Measurements from ENCODE around the gene PTPRA. TPM values are rescaled to one million over a fixed set of nuclear protein-coding genes. Genes with fewer than 3 reads are reported as not detected.

Gene PTPRA
- total and polyA plus RNA-seq, 11 donors: 6.1 to 43.4 (median 24.9) TPM

DNA sequence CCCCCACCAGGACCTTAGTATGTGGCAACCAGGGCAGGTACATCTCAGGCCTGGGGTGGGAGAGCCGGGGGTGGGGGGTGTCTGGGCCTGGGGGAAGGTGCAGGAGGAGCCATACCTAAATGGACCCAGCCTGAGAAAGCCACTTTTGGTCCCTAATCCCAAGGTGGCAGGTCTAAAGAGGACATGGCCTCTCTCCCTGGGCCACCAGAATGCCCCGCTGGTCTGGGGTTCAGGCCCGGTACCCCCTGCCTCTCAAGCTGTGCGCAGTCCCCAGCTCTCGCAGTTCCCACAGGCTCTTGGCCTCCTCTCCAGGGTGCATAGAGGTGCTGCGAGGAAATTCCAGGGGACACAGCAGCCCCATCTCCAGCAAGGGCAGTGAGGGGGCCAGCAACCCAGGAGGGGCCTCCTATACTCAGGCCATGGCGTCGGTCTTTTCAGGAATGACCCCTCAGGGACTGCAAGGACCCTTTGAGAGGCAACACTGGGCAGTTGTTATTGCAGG, 212.3 kb downstream of the PTPRA start:
- H3K4me1 ChIP-seq: peaks cover 0 to 21% (median 10%) of the 10 kb centered on the region in 12 donors
- no peaks in the 10 kb centered on the region for H3K9me3 ChIP-seq
- H3K4me3 ChIP-seq: no peak overlapping the region
- H3K27me3 ChIP-seq: peaks cover 3 to 54% (median 14%) of the 10 kb centered on the region in 9 donors
- no peak for TF ChIP-seq POLR2A (IDR thresholded peaks at IDR 0.05)
- TF ChIP-seq, protein P1, sequence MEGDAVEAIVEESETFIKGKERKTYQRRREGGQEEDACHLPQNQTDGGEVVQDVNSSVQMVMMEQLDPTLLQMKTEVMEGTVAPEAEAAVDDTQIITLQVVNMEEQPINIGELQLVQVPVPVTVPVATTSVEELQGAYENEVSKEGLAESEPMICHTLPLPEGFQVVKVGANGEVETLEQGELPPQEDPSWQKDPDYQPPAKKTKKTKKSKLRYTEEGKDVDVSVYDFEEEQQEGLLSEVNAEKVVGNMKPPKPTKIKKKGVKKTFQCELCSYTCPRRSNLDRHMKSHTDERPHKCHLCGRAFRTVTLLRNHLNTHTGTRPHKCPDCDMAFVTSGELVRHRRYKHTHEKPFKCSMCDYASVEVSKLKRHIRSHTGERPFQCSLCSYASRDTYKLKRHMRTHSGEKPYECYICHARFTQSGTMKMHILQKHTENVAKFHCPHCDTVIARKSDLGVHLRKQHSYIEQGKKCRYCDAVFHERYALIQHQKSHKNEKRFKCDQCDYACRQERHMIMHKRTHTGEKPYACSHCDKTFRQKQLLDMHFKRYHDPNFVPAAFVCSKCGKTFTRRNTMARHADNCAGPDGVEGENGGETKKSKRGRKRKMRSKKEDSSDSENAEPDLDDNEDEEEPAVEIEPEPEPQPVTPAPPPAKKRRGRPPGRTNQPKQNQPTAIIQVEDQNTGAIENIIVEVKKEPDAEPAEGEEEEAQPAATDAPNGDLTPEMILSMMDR (IDR thresholded peaks at IDR 0.05): no peak
- peak in 1 of 5 donors; percentile 26 for DNase-seq
- 90 to 96% (median 95%) methylated on average over 7 to 8 of the region's 8 CpGs for WGBS, 4 donors
- H3K27ac ChIP-seq: no peak overlapping the region
- ATAC-seq: no peak
- no peaks in the 10 kb centered on the region for H3K36me3 ChIP-seq
- intact Hi-C loops (cut with DNase I): no loop called here

DNA sequence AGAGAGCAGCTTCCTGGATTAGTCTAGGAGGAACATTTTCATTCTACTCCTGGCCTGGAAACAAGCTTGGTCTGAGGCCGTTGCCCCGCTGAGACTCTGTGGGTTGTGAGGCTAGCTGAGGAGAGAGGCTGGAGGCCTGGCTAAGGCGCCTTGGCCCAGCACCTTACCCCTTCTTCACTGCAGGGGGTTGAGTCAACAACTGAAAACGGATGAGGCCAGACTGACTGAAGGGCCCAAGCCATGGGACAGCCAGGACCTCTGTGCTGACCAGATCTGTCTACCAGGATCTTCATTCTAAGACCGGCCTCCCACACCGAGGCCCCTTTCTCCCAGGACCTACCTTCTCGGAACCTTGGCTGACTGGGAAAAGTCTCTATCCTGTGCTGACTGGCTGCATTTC, 214.8 kb downstream of the PTPRA start:
- Histone ChIP-seq H3K9me3 (no peaks in the 10 kb centered on the region), H3K27me3 (peaks cover 4 to 54% (median 17%) of the 10 kb centered on the region in 9 donors), H3K4me3 (no peak overlapping the region), H3K27ac (no peak overlapping the region), H3K36me3 (no peaks in the 10 kb centered on the region), H3K4me1 (peaks cover 0 to 14% (median 1%) of the 10 kb centered on the region in 12 donors)
- intact Hi-C loops (cut with DNase I): no loop called here
- WGBS, 4 donors: 83 to 88% (median 85%) methylated on average over 6 to 7 of the region's 7 CpGs
- TF ChIP-seq, protein P1 (IDR thresholded peaks at IDR 0.05): no peak
- no peak for TF ChIP-seq POLR2A (IDR thresholded peaks at IDR 0.05)
- DNase-seq: peak in 1 of 5 donors; percentile 17
- ATAC-seq: no peak

Other genes with a start within 250 kb of the PTPRA start
- 10 to 100 TPM; 24.6 to 78.8 (median 51.0) TPM for gene NOP56, start 220.8 kb upstream of the PTPRA start, total RNA-seq
- 10 to 100 TPM; 42.3 to 66.8 TPM for gene NOP56, start 220.8 kb upstream of the PTPRA start, polyA plus RNA-seq
- 100 to 1,000 TPM; 122 to 356 (median 208) TPM for gene IDH3B, start 209.3 kb upstream of the PTPRA start, total RNA-seq
- gene IDH3B, start 209.3 kb upstream of the PTPRA start, polyA plus RNA-seq: 100 to 1,000 TPM; 173 to 188 TPM
- 1 to 10 TPM; 2.5 to 6.4 (median 4.2) TPM for gene EBF4, start 180.7 kb upstream of the PTPRA start, total RNA-seq
- gene EBF4, start 180.7 kb upstream of the PTPRA start, polyA plus RNA-seq: 1 to 10 TPM; 2.7 to 2.9 TPM
- gene CPXM1, start 72.9 kb upstream of the PTPRA start, total RNA-seq: 10 to 100 TPM in 2 of 9 donors, 1 to 10 TPM in 2, under 1 TPM in 5; 0.42 to 21.5 (median 0.72) TPM
- gene CPXM1, start 72.9 kb upstream of the PTPRA start, polyA plus RNA-seq: 1 to 10 TPM in 1 of 2 donors, under 1 TPM in 1; 0.27 to 3.9 TPM
- gene C20orf141, start 58.5 kb upstream of the PTPRA start, total RNA-seq: not detected
- gene C20orf141, start 58.5 kb upstream of the PTPRA start, polyA plus RNA-seq: not detected
- not detected for gene TMEM239, start 57.1 kb upstream of the PTPRA start, total RNA-seq
- gene TMEM239, start 57.1 kb upstream of the PTPRA start, polyA plus RNA-seq: not detected
- gene PCED1A, start 32.8 kb upstream of the PTPRA start, total RNA-seq: 10 to 100 TPM in 2 of 9 donors, 1 to 10 TPM in 7; 5.0 to 20.7 (median 6.8) TPM
- 10 to 100 TPM in 1 of 2 donors, 1 to 10 TPM in 1; 7.0 to 11.3 TPM for gene PCED1A, start 32.8 kb upstream of the PTPRA start, polyA plus RNA-seq
- gene VPS16, start 32.7 kb upstream of the PTPRA start, total RNA-seq: 10 to 100 TPM; 13.9 to 28.6 (median 19.5) TPM
- gene VPS16, start 32.7 kb upstream of the PTPRA start, polyA plus RNA-seq: 10 to 100 TPM; 19.8 to 21.2 TPM
- gene GNRH2, start 170.1 kb downstream of the PTPRA start, total RNA-seq: under 1 TPM in 1 of 9 donors, not detected in 8; 0.48 TPM
- gene GNRH2, start 170.1 kb downstream of the PTPRA start, polyA plus RNA-seq: not detected
- gene MRPS26, start 172.6 kb downstream of the PTPRA start, total RNA-seq: 10 to 100 TPM; 36.5 to 83.4 (median 50.9) TPM
- 100 to 1,000 TPM in 1 of 2 donors, 10 to 100 TPM in 1; 98.8 to 111 TPM for gene MRPS26, start 172.6 kb downstream of the PTPRA start, polyA plus RNA-seq
- gene OXT, start 198.1 kb downstream of the PTPRA start, total RNA-seq: under 1 TPM in 1 of 9 donors, not detected in 8; 0.67 TPM
- not detected for gene OXT, start 198.1 kb downstream of the PTPRA start, polyA plus RNA-seq
- not detected for gene AVP, start 211.2 kb downstream of the PTPRA start, total RNA-seq
- not detected for gene AVP, start 211.2 kb downstream of the PTPRA start, polyA plus RNA-seq

All from heart left ventricle (tissue), 16 donors.